K562 (cell line): ENCODE measurements around the gene LRP1B. TPM values are rescaled to one million over a fixed set of nuclear protein-coding genes. Genes with fewer than 3 reads are reported as not detected.

ENCODE experiments used
- ATAC-seq: fragments of 200-7000 bp; cut with Tn5 transposase; 3 replicates; pipeline ENCODE4 v1.9.1; 2020; ENCODE audit warnings: moderate library complexity
- BruUV-seq: library from RNA; stranded (reverse); fragments of 400-500 nt; replicated peaks from 2 replicates; lab custom pipeline; 2021; lab: Mats Ljungman, UMichigan
- CTCF ChIA-PET: fragments of 300-600 bp; formaldehyde crosslinking; extraction: SDS; loops from one replicate; lab custom pipeline; 2021; ENCODE audit warnings: low intra/inter-chr PET ratio; lab: Yijun Ruan, JAX
- POLR2A ChIA-PET: fragments of 300-600, 350-650 bp; sonication (Branson Sonifier 250); formaldehyde crosslinking; extraction: SDS; loops from one replicate; lab custom pipeline; 2021; ENCODE audit warnings: antibody characterized with exemption, inconsistent platforms; lab: Yijun Ruan, JAX
- DNase-seq, 4 experiments: peaks; one replicate each; pipeline versions ENCODE4 v3.0.0 to v3.0.0-alpha.2; 2011 to 2018; ENCODE audit warnings: low spot score in 3 of 4, mixed read lengths in 3 of 4; ENCODE audit errors: extremely low read depth in 1 of 4
- FAIRE-seq: peaks from 2 replicates; lab custom pipeline; 2011; peaks lifted over from hg19 to GRCh38; lab: Jason Lieb, UNC
- H2AFZ ChIP-seq: 2 replicates; pipeline ENCODE4 v1.6.0; 2011; ENCODE audit warnings: low read depth, low read length, control low read depth, inconsistent platforms
- H3K27ac ChIP-seq: fragments of 200-600 bp; 3 replicates; pipeline ENCODE4 v1.8.0; 2011; ENCODE audit warnings: low read depth, mild to moderate bottlenecking, control low read depth, inconsistent platforms, low read length, moderate library complexity, mixed read lengths; ENCODE audit errors: extremely low read depth
- H3K27me3 ChIP-seq, 2 experiments: fragments of 300-600 bp in 1 of 2; 2 replicates in 1 of 2; 3 replicates in 1 of 2; pipeline versions ENCODE4 v1.6.0 to v1.8.0; 2011; ENCODE audit warnings: inconsistent platforms in 2 of 2, low read length in 2 of 2, mild to moderate bottlenecking in 1 of 2, mixed read lengths in 1 of 2, moderate library complexity in 1 of 2; ENCODE audit not compliant: control insufficient read depth in 2 of 2, insufficient read depth in 2 of 2
- H3K36me3 ChIP-seq: fragments of 300-600 bp; 3 replicates; pipeline ENCODE4 v1.8.0; 2011; ENCODE audit warnings: mild to moderate bottlenecking, low read length, inconsistent platforms; ENCODE audit not compliant: control insufficient read depth, insufficient read depth
- H3K4me1 ChIP-seq, 2 experiments: fragments of 200-600 bp in 1 of 2; replicated peaks in 1 of 2; 2 replicates in 1 of 2; 3 replicates in 1 of 2; pipeline versions ENCODE4 v1.5.1 to v1.8.0; 2011; ENCODE audit warnings: inconsistent platforms in 2 of 2, low read length in 2 of 2, mild to moderate bottlenecking in 1 of 2, mixed read lengths in 1 of 2, moderate library complexity in 1 of 2; ENCODE audit not compliant: control insufficient read depth in 2 of 2, insufficient read depth in 2 of 2
- H3K4me2 ChIP-seq: 2 replicates; pipeline ENCODE4 v1.6.1; 2011; ENCODE audit warnings: low read length, control low read depth, inconsistent platforms, mixed read lengths; ENCODE audit not compliant: insufficient read depth
- H3K4me3 ChIP-seq: fragments of 200-600 bp; sonication (generic), shearing (Covaris generic); 2 replicates; pipeline ENCODE4 v1.5.1; 2016; ENCODE audit warnings: control low read depth, inconsistent platforms
- H3K79me2 ChIP-seq: fragments of 200-600 bp; 3 replicates; pipeline ENCODE4 v1.8.0; 2011; ENCODE audit warnings: low read length, inconsistent platforms; ENCODE audit not compliant: control insufficient read depth, insufficient read depth
- H3K9ac ChIP-seq, 2 experiments: 2 replicates each; pipeline versions ENCODE4 v1.6.0 to v1.6.1; 2011; ENCODE audit warnings: low read depth in 2 of 2, low read length in 2 of 2, control low read depth in 1 of 2, inconsistent platforms in 1 of 2, mild to moderate bottlenecking in 1 of 2, mixed read lengths in 1 of 2; ENCODE audit not compliant: insufficient read depth in 1 of 2
- H3K9me1 ChIP-seq: one replicate; pipeline ENCODE4 v1.6.0; 2011; ENCODE audit warnings: inconsistent platforms, mild to moderate bottlenecking, low read length, moderate library complexity; ENCODE audit not compliant: control insufficient read depth, insufficient read depth
- H3K9me3 ChIP-seq: replicated peaks from 2 replicates; pipeline ENCODE4 v1.5.1; 2011; ENCODE audit warnings: low read depth, low read length, inconsistent platforms; ENCODE audit not compliant: control insufficient read depth, insufficient read depth
- H4K20me1 ChIP-seq: replicated peaks from 2 replicates; pipeline ENCODE4 v1.6.1; 2011; ENCODE audit warnings: low read length, inconsistent platforms, mixed read lengths; ENCODE audit not compliant: control insufficient read depth, insufficient read depth
- ARNT ChIP-seq, 2 experiments: fragments of 450-650 bp; IDR thresholded peaks; 2 replicates each; pipeline ENCODE4 v1.6.1; 2016; ENCODE audit warnings: mild to moderate bottlenecking in 1 of 2
- BMI1 ChIP-seq: fragments of 150-350 bp; IDR thresholded peaks from 2 replicates; pipeline ENCODE4 v1.6.1; 2014; ENCODE audit warnings: low read length
- BRCA1 ChIP-seq, 2 experiments: fragments of 450-650 bp in 1 of 2; sonication (generic) in 1 of 2; formaldehyde crosslinking in 1 of 2; IDR thresholded peaks; 2 replicates each; pipeline versions ENCODE4 v1.5.0 to v1.6.1; 2017 to 2020; ENCODE audit warnings: mild to moderate bottlenecking in 1 of 2, missing genetic modification reagents in 1 of 2
- FOXJ2 ChIP-seq: fragments of 200-800 bp; sonication (Bioruptor generic); IDR thresholded peaks from 2 replicates; pipeline ENCODE4 v1.6.1; 2016; ENCODE audit warnings: missing genetic modification characterization, missing compliant biosample characterization
- FOXM1 ChIP-seq, 2 experiments: fragments of 450-650 bp in 1 of 2; sonication (generic) in 1 of 2; formaldehyde crosslinking in 1 of 2; IDR thresholded peaks; 2 replicates each; pipeline versions ENCODE4 v1.6.1 to v1.9.0; 2017 to 2022; ENCODE audit warnings: low read depth in 2 of 2, mild to moderate bottlenecking in 2 of 2, missing genetic modification reagents in 1 of 2, moderate library complexity in 1 of 2
- NFYB ChIP-seq: IDR thresholded peaks from 2 replicates; pipeline ENCODE4 v1.6.1; 2011; ENCODE audit warnings: mild to moderate bottlenecking, moderate library complexity; ENCODE audit not compliant: insufficient read length; ENCODE audit errors: extremely low read depth
- NR2C2 ChIP-seq, 2 experiments: fragments of 200-800 bp in 1 of 2; sonication (Bioruptor generic) in 1 of 2; sonication (generic) in 1 of 2; formaldehyde crosslinking in 1 of 2; IDR thresholded peaks; 2 replicates each; pipeline versions ENCODE4 v1.6.1 to v1.8.0; 2016 to 2022; ENCODE audit warnings: mild to moderate bottlenecking in 1 of 2, missing compliant biosample characterization in 1 of 2, missing genetic modification characterization in 1 of 2, missing genetic modification reagents in 1 of 2
- SMC3 ChIP-seq: conservative IDR thresholded peaks from 2 replicates; pipeline ENCODE4 v1.6.1; 2011; ENCODE audit warnings: low read depth, low read length, improper control_type of control experiment; ENCODE audit not compliant: insufficient read depth
- SREBF2 ChIP-seq: sonication (generic); formaldehyde crosslinking; IDR thresholded peaks from 2 replicates; pipeline ENCODE4 v1.4.0; 2020; ENCODE audit warnings: mild to moderate bottlenecking, missing genetic modification reagents
- STAT5A ChIP-seq: IDR thresholded peaks from 2 replicates; pipeline ENCODE4 v1.6.1; 2012; ENCODE audit warnings: low read length, inconsistent platforms, borderline replicate concordance
- ZNF696 ChIP-seq: fragments of 250-450 bp; sonication (Bioruptor Pico); conservative IDR thresholded peaks from 2 replicates; pipeline ENCODE4 v1.4.0; 2020; ENCODE audit warnings: mild to moderate bottlenecking, moderate library complexity
- ZSCAN29 ChIP-seq: fragments of 450-650 bp; IDR thresholded peaks from 2 replicates; pipeline ENCODE4 v1.6.1; 2017
- WGBS: fragments of 100-300 bp; shearing (Covaris generic); methylation state at CpG from one replicate; pipeline ENCODE4 v1.1.6; 2016; ENCODE audit warnings: low coverage, mixed read lengths; ENCODE audit not compliant: insufficient coverage; ENCODE audit errors: missing lambda C conversion rate; 5-methylcytosine and 5-hydroxymethylcytosine counted together
- in situ Hi-C: fragments of 300-500 bp; cut with MboI; formaldehyde crosslinking; loops from 4 replicates; pipeline ENCODE4 v1.15.0; 2018; ENCODE audit warnings: inconsistent platforms, mixed read lengths
- intact Hi-C: fragments of 100-400 bp; cut with micrococcal nuclease; formaldehyde crosslinking; loops from 2 replicates; pipeline ENCODE4 v1.14.2; 2022
- polyA plus RNA-seq, 8 experiments: library from polyadenylated mRNA; depleted of rRNA in 4 of 8; stranded (reverse) in 5 of 8; unstranded in 3 of 8; fragments of >200 nt; fragmentation: Nextera tagmentation in 2 of 8; fragmentation: Illumina TruSeq in 1 of 8; extraction: Ambion mirVana in 2 of 8; extraction: Trizol in 1 of 8; gene quantifications; 2 replicates each; pipeline versions ENCODE4 v1.2.1 to v1.2.3, GENCODE V29; 2011 to 2014; ENCODE audit warnings: inconsistent platforms in 1 of 8, missing spikeins in 1 of 8
- total RNA-seq, 7 experiments: library from RNA; depleted of rRNA in 6 of 7; stranded (reverse); fragments of >200 nt in 6 of 7; fragmentation: Illumina TruSeq in 2 of 7; extraction: Trizol in 2 of 7; gene quantifications; 2 replicates each; pipeline versions ENCODE4 v1.2.1 to v1.2.3, GENCODE V29; 2011 to 2021; ENCODE audit warnings: low replicate concordance in 1 of 7
- TF ChIP-seq, protein P1 (sequence below): fragments of 250-450 bp; sonication (Bioruptor Pico); IDR thresholded peaks from 2 replicates; pipeline ENCODE4 v1.4.0; 2020; ENCODE audit warnings: mild to moderate bottlenecking, moderate library complexity, borderline replicate concordance

Gene LRP1B
- total and polyA plus RNA-seq, 9 of the 15 experiments (the other 6 are each of a cell fraction or from before 2014, with no cell fraction given), result not detected

DNA sequence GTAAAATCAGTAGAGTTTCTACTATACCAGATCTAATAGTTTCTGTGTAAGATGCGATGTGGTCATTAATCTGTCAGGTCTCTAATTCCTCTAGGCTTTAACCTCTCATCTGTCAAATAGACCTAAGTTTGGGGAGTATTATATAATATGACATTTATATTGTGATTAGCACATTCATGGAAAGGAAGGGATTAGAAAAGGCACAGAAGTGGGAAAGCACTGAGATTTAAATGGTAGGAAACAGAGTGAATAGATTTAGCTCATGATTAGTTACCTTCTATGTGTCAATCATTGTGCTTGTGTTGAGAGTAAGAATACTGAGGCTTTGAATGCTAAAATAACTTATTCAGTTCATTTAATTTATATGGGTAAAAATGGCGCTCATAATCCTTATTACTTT, 118.0 kb downstream of the LRP1B start:
- no TSS peak for BruUV-seq
- CTCF ChIA-PET, result no interaction called here

GRCh38 chr2:142010477-142011270, 120.1 kb downstream of the LRP1B start:
- CTCF ChIA-PET, result no interaction called here

More for the DNA sequence above, 118.0 kb downstream of the LRP1B start:
- Histone ChIP-seq H4K20me1 (no peaks in the 10 kb centered on the region), H2AFZ (no peak overlapping the region), H3K4me2 (no peak overlapping the region), H3K9me3 (no peaks in the 10 kb centered on the region), H3K4me1 (no peaks in the 10 kb centered on the region), H3K79me2 (no peaks in the 10 kb centered on the region), H3K27me3 (no peaks in the 10 kb centered on the region), H3K27ac (no peak overlapping the region), H3K4me3 (no peak overlapping the region), H3K36me3 (no peaks in the 10 kb centered on the region), H3K9ac (no peak overlapping the region), H3K9me1 (no peaks in the 10 kb centered on the region)
- DNase-seq (no peak), FAIRE-seq (no peak), ATAC-seq (no peak)
- WGBS, result 0% methylated on average over 2 of the region's 2 CpGs
- POLR2A ChIA-PET, result no interaction called here
- intact Hi-C loops, result no loop called here
- in situ Hi-C loops, result no loop called here
- no peak for TF ChIP-seq BMI1
- no peak for TF ChIP-seq ZNF696 (CRISPR knock-in tag)
- no peak for TF ChIP-seq ARNT (IDR thresholded peaks at IDR 0.05)
- TF ChIP-seq FOXJ2, result no peak
- TF ChIP-seq SMC3, result no peak
- TF ChIP-seq NFYB, result no peak
- no peak for TF ChIP-seq FOXM1 (IDR thresholded peaks at IDR 0.05; ENCODE audit: low read depth)
- no peak for TF ChIP-seq FOXM1 (CRISPR knock-in tag; IDR thresholded peaks at IDR 0.05; ENCODE audit: low read depth)
- TF ChIP-seq SREBF2 (CRISPR knock-in tag), result no peak

More at GRCh38 chr2:142010477-142011270, 120.1 kb downstream of the LRP1B start:
- no peaks in the 10 kb centered on the region for H3K36me3 ChIP-seq
- no peak overlapping the region for H3K4me2 ChIP-seq
- H3K9ac ChIP-seq, result no peak overlapping the region
- POLR2A ChIA-PET, result no interaction called here
- ATAC-seq, result no peak
- H3K27ac ChIP-seq, result no peak overlapping the region
- DNase-seq, result no peak
- no TSS peak for BruUV-seq
- intact Hi-C loops, result no loop called here
- no peak for FAIRE-seq
- in situ Hi-C loops, result no loop called here
- TF ChIP-seq NR2C2 (CRISPR knock-in tag; IDR thresholded peaks at IDR 0.05) (no peak), NR2C2 (tag; IDR thresholded peaks at IDR 0.05) (no peak), ZSCAN29 (no peak), BRCA1 (IDR thresholded peaks at IDR 0.05) (no peak), BRCA1 (CRISPR knock-in tag; IDR thresholded peaks at IDR 0.05) (no peak), STAT5A (no peak)
- TF ChIP-seq, protein P1, sequence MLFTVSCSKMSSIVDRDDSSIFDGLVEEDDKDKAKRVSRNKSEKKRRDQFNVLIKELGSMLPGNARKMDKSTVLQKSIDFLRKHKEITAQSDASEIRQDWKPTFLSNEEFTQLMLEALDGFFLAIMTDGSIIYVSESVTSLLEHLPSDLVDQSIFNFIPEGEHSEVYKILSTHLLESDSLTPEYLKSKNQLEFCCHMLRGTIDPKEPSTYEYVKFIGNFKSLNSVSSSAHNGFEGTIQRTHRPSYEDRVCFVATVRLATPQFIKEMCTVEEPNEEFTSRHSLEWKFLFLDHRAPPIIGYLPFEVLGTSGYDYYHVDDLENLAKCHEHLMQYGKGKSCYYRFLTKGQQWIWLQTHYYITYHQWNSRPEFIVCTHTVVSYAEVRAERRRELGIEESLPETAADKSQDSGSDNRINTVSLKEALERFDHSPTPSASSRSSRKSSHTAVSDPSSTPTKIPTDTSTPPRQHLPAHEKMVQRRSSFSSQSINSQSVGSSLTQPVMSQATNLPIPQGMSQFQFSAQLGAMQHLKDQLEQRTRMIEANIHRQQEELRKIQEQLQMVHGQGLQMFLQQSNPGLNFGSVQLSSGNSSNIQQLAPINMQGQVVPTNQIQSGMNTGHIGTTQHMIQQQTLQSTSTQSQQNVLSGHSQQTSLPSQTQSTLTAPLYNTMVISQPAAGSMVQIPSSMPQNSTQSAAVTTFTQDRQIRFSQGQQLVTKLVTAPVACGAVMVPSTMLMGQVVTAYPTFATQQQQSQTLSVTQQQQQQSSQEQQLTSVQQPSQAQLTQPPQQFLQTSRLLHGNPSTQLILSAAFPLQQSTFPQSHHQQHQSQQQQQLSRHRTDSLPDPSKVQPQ (CRISPR knock-in tag), result no peak
- H4K20me1 ChIP-seq, result no peaks in the 10 kb centered on the region
- WGBS, result 0% methylated on average over 11 of the region's 11 CpGs
- no peak overlapping the region for H3K4me3 ChIP-seq
- H3K79me2 ChIP-seq, result no peaks in the 10 kb centered on the region
- H2AFZ ChIP-seq, result no peak overlapping the region
- no peaks in the 10 kb centered on the region for H3K27me3 ChIP-seq
- H3K9me3 ChIP-seq, result no peaks in the 10 kb centered on the region
- no peaks in the 10 kb centered on the region for H3K4me1 ChIP-seq
- no peaks in the 10 kb centered on the region for H3K9me1 ChIP-seq
